SK-N-SH treated with all-trans-retinoic acid at 6 μM for 48 hours (cell line): ENCODE measurements around the gene LIMK2.

Source experiments
- ATAC-seq: fragments of 200-7000 bp; cut with Tn5 transposase; 3 replicates; pipeline ENCODE4 v1.9.1; 2020; ENCODE audit warnings: mild to moderate bottlenecking, moderate library complexity
- ARNTL ChIP-seq: fragments of 450-650 bp; formaldehyde crosslinking; IDR thresholded peaks from 2 replicates; pipeline ENCODE4 v1.5.0; 2020; ENCODE audit warnings: low read depth, mild to moderate bottlenecking, moderate library complexity, borderline replicate concordance
- CSDC2 ChIP-seq: fragments of 250-450 bp; sonication (Bioruptor Pico); IDR thresholded peaks from 2 replicates; pipeline ENCODE4 v1.5.0; 2020; ENCODE audit warnings: mild to moderate bottlenecking, moderate library complexity
- ESRRG ChIP-seq: fragments of 250-450 bp; sonication (Bioruptor Pico); IDR thresholded peaks from 2 replicates; pipeline ENCODE4 v1.6.1; 2021; ENCODE audit warnings: mild to moderate bottlenecking
- ISL1 ChIP-seq: fragments of 250-450 bp; sonication (Bioruptor Pico); IDR thresholded peaks from 2 replicates; pipeline ENCODE4 v2.1.2; 2022; ENCODE audit warnings: mild to moderate bottlenecking, moderate library complexity
- OSR1 ChIP-seq: fragments of 250-450 bp; sonication (Bioruptor Pico); IDR thresholded peaks from 2 replicates; pipeline ENCODE4 v1.8.0; 2022; ENCODE audit warnings: moderate library complexity, mild to moderate bottlenecking, inconsistent platforms
- PPARA ChIP-seq: fragments of 250-450 bp; sonication (Bioruptor Pico); IDR thresholded peaks from 2 replicates; pipeline ENCODE4 v1.5.0; 2020; ENCODE audit warnings: mild to moderate bottlenecking, borderline replicate concordance
- RARB ChIP-seq: fragments of 250-450 bp; sonication (Bioruptor Pico); IDR thresholded peaks from 2 replicates; pipeline ENCODE4 v1.8.0; 2021; ENCODE audit warnings: mild to moderate bottlenecking, moderate library complexity
- SNAI2 ChIP-seq: fragments of 250-450 bp; sonication (Bioruptor Pico); IDR thresholded peaks from 2 replicates; pipeline ENCODE4 v1.5.0; 2020; ENCODE audit warnings: mild to moderate bottlenecking, moderate library complexity
- TCF4 ChIP-seq: fragments of 250-450 bp; sonication (Bioruptor Pico); IDR thresholded peaks from 2 replicates; pipeline ENCODE4 v1.8.0; 2021; ENCODE audit warnings: mild to moderate bottlenecking, moderate library complexity, borderline replicate concordance
- ZFP3 ChIP-seq: fragments of 250-450 bp; sonication (Bioruptor Pico); IDR thresholded peaks from 2 replicates; pipeline ENCODE4 v1.5.0; 2020; ENCODE audit warnings: mild to moderate bottlenecking, moderate library complexity
- ZFP30 ChIP-seq: fragments of 450-650 bp; formaldehyde crosslinking; IDR thresholded peaks from 2 replicates; pipeline ENCODE4 v1.5.0; 2022; ENCODE audit warnings: mild to moderate bottlenecking, moderate library complexity
- ZNF565 ChIP-seq: fragments of 450-650 bp; formaldehyde crosslinking; conservative IDR thresholded peaks from 2 replicates; pipeline ENCODE4 v1.5.0; 2020; ENCODE audit warnings: low read depth, mild to moderate bottlenecking, moderate library complexity
- ZNF70 ChIP-seq: fragments of 450-650 bp; formaldehyde crosslinking; IDR thresholded peaks from 2 replicates; pipeline ENCODE4 v1.5.0; 2020; ENCODE audit warnings: mild to moderate bottlenecking, moderate library complexity
- ZNF8 ChIP-seq: fragments of 450-650 bp; formaldehyde crosslinking; IDR thresholded peaks from 2 replicates; pipeline ENCODE4 v1.5.0; 2020; ENCODE audit warnings: mild to moderate bottlenecking, moderate library complexity
- TF ChIP-seq, protein P1 (sequence below): fragments of 250-450 bp; sonication (Bioruptor Pico); IDR thresholded peaks from 2 replicates; pipeline ENCODE4 v1.5.1; 2020; ENCODE audit warnings: low read depth, mild to moderate bottlenecking, moderate library complexity
- TF ChIP-seq, protein P2 (sequence below): fragments of 250-450 bp; sonication (Bioruptor Pico); IDR thresholded peaks from 2 replicates; pipeline ENCODE4 v1.5.0; 2020; ENCODE audit warnings: mild to moderate bottlenecking, moderate library complexity

The LIMK2 gene

GRCh38 chr22:31328544-31328960, 116.5 kb downstream of the LIMK2 start (continued):
- TF ChIP-seq, protein P1, sequence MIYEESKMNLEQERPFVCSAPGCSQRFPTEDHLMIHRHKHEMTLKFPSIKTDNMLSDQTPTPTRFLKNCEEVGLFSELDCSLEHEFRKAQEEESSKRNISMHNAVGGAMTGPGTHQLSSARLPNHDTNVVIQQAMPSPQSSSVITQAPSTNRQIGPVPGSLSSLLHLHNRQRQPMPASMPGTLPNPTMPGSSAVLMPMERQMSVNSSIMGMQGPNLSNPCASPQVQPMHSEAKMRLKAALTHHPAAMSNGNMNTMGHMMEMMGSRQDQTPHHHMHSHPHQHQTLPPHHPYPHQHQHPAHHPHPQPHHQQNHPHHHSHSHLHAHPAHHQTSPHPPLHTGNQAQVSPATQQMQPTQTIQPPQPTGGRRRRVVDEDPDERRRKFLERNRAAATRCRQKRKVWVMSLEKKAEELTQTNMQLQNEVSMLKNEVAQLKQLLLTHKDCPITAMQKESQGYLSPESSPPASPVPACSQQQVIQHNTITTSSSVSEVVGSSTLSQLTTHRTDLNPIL (CRISPR knock-in tag), result no peak
- TF ChIP-seq, protein P2, sequence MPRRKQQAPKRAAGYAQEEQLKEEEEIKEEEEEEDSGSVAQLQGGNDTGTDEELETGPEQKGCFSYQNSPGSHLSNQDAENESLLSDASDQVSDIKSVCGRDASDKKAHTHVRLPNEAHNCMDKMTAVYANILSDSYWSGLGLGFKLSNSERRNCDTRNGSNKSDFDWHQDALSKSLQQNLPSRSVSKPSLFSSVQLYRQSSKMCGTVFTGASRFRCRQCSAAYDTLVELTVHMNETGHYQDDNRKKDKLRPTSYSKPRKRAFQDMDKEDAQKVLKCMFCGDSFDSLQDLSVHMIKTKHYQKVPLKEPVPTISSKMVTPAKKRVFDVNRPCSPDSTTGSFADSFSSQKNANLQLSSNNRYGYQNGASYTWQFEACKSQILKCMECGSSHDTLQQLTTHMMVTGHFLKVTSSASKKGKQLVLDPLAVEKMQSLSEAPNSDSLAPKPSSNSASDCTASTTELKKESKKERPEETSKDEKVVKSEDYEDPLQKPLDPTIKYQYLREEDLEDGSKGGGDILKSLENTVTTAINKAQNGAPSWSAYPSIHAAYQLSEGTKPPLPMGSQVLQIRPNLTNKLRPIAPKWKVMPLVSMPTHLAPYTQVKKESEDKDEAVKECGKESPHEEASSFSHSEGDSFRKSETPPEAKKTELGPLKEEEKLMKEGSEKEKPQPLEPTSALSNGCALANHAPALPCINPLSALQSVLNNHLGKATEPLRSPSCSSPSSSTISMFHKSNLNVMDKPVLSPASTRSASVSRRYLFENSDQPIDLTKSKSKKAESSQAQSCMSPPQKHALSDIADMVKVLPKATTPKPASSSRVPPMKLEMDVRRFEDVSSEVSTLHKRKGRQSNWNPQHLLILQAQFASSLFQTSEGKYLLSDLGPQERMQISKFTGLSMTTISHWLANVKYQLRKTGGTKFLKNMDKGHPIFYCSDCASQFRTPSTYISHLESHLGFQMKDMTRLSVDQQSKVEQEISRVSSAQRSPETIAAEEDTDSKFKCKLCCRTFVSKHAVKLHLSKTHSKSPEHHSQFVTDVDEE (CRISPR knock-in tag), result no peak
- TF ChIP-seq OSR1 (CRISPR knock-in tag) (no peak), ZNF70 (CRISPR knock-in tag) (no peak)

DNA sequence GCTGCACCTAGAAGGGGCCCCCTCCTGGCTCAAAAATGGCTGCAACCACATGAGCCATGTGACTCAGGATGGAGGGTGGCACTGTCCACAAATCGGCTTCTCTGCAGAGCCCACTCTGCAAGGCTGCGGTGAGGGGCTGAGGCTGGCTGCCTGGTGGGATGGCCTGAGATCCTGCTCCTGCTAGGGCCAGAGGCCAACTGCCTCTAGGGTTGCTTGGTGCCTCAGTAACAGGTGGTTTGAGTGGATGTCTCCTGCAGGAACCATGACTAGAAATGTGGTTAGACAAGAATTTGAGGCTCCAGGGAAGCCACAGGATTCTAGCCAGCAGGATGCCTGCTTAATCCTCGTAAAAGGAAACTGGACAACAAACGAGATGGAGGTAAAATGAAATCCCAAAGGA, 116.9 kb downstream of the LIMK2 start:
- no peak for ATAC-seq
- TF ChIP-seq ZFP30 (no peak), ARNTL (CRISPR knock-in tag) (no peak), TCF4 (no peak), RARB (CRISPR knock-in tag) (no peak), ESRRG (no peak), ZNF70 (CRISPR knock-in tag) (no peak), ZNF8 (no peak), ZNF565 (CRISPR knock-in tag) (no peak), OSR1 (CRISPR knock-in tag) (no peak), SNAI2 (CRISPR knock-in tag) (no peak), ZFP3 (CRISPR knock-in tag) (no peak), PPARA (CRISPR knock-in tag) (no peak), CSDC2 (CRISPR knock-in tag) (no peak), ISL1 (CRISPR knock-in tag) (no peak)
